CD4-positive, CD25-positive, alpha-beta regulatory T cell (primary cell): Measurements from ENCODE around the gene EXOC3L1. TPM values are rescaled to one million over a fixed set of nuclear protein-coding genes. Genes with fewer than 3 reads are reported as not detected.
A peak's percentile ranks its signal among the peaks of the same experiment; 100 is the strongest.

Experiments
- ATAC-seq, 2 donors: fragments of 150-1000 bp; cut with Tn5 transposase; one replicate each; pipeline ENCODE4 v1.10.0; 2021; ENCODE audit warnings: low read depth in 2 of 2, moderate number of reproducible peaks in 2 of 2, moderate library complexity in 1 of 2
- DNase-seq, 3 donors: peaks; one replicate each; pipeline versions ENCODE4 v3.0.0 to v3.0.0-alpha.2; 2012 to 2022; ENCODE audit warnings: mixed read lengths in 1 of 3
- H3K27ac ChIP-seq: one replicate; pipeline ENCODE4 v1.7.0; 2013; ENCODE audit warnings: mild to moderate bottlenecking, low read length; ENCODE audit not compliant: insufficient read depth, poor library complexity, severe bottlenecking
- H3K27me3 ChIP-seq: one replicate; pipeline ENCODE4 v1.7.0; 2013; ENCODE audit warnings: low read length; ENCODE audit not compliant: control insufficient read depth, insufficient read depth
- H3K36me3 ChIP-seq: one replicate; pipeline ENCODE4 v1.7.0; 2013; ENCODE audit warnings: mild to moderate bottlenecking, low read length, moderate library complexity; ENCODE audit not compliant: control insufficient read depth, insufficient read depth
- H3K4me1 ChIP-seq: 2 replicates; pipeline ENCODE4 v1.7.0; 2013; ENCODE audit warnings: mild to moderate bottlenecking, low read length; ENCODE audit not compliant: insufficient read depth, control insufficient read depth, poor library complexity, severe bottlenecking
- H3K4me3 ChIP-seq: one replicate; pipeline ENCODE4 v1.7.0; 2013; ENCODE audit warnings: low read depth, mild to moderate bottlenecking, low read length, moderate library complexity
- H3K9me3 ChIP-seq, 2 experiments: 1 replicate in 1 of 2; 2 replicates in 1 of 2; pipeline ENCODE4 v1.7.0; 2013; ENCODE audit warnings: low read length in 2 of 2, mild to moderate bottlenecking in 1 of 2, moderate library complexity in 1 of 2; ENCODE audit not compliant: control insufficient read depth in 2 of 2
- H3K27ac Mint-ChIP-seq, 3 donors: one replicate each; pipeline ENCODE4 v1.8.0; 2020 to 2022; ENCODE audit warnings: mild to moderate bottlenecking in 3 of 3, mixed read lengths in 3 of 3, moderate library complexity in 2 of 3
- H3K27me3 Mint-ChIP-seq: one replicate; pipeline ENCODE4 v1.8.0; 2022; ENCODE audit warnings: mild to moderate bottlenecking, mixed read lengths
- H3K36me3 Mint-ChIP-seq: one replicate; pipeline ENCODE4 v1.8.0; 2020; ENCODE audit warnings: mixed read lengths
- H3K4me1 Mint-ChIP-seq, 4 donors: one replicate each; pipeline ENCODE4 v1.8.0; 2020 to 2022; ENCODE audit warnings: mixed read lengths in 4 of 4, mild to moderate bottlenecking in 1 of 4
- H3K4me3 Mint-ChIP-seq, 4 donors: one replicate each; pipeline ENCODE4 v1.8.0; 2020 to 2022; ENCODE audit warnings: mild to moderate bottlenecking in 4 of 4, mixed read lengths in 4 of 4, moderate library complexity in 3 of 4
- H3K9me3 Mint-ChIP-seq, 7 donors: one replicate each; pipeline ENCODE4 v1.8.0; 2020 to 2022; ENCODE audit warnings: mixed read lengths in 7 of 7, mild to moderate bottlenecking in 3 of 7, moderate library complexity in 2 of 7
- polyA plus RNA-seq, 4 donors: library from polyadenylated mRNA; unstranded; fragments of 300-500 nt; fragmentation: Illumina TruSeq; gene quantifications; one replicate each; pipeline ENCODE4 v1.2.3, GENCODE V29; 2021
- total RNA-seq: library from RNA; stranded (reverse); gene quantifications from one replicate; pipeline ENCODE4 v1.2.3, GENCODE V29; 2022

The EXOC3L1 gene
- total and polyA plus RNA-seq, 5 donors from 2014 or later = 0.25 to 0.86 (median 0.35) TPM; not detected in 2

DNA sequence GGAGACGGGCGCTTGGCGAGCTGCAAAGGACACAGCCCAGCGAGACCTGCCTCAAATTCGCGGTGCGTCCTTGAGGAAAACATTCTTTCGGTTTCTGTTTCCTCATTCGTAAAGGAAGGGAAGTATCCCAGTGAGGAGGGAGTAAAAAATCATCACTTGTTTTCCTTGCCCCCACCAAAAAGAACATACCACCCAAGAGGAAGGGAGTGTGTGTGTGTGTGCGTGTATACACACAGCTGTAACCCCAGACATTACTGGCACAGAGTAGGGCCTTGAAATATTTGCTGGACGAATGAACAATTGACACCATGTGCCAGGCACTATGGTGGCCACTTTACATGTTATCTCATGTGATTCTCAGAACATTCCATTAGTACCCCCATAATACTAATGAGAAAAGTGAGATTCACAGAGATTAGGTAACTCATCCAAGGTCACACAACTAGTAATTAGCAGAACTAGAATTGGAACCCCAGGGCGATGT, 4.2 kb downstream of the EXOC3L1 start:
- no peak overlapping the region for H3K4me3 ChIP-seq
- peak overlapping the region in 2 of 3 donors; percentile 82 to 93 for H3K27ac Mint-ChIP-seq
- H3K9me3 ChIP-seq = no peaks in the 10 kb centered on the region
- peaks cover 3% of the 10 kb centered on the region for H3K27me3 ChIP-seq
- peaks cover 4 to 17% (median 7%) of the 10 kb centered on the region in 4 donors for H3K4me1 Mint-ChIP-seq
- no peak for DNase-seq
- H3K27ac ChIP-seq = no peak overlapping the region
- H3K27me3 Mint-ChIP-seq = peaks cover 10% of the 10 kb centered on the region
- ATAC-seq = no peak
- H3K9me3 Mint-ChIP-seq = no peaks in the 10 kb centered on the region
- no peaks in the 10 kb centered on the region for H3K36me3 Mint-ChIP-seq
- peak overlapping the region in 3 of 4 donors; percentile 88 to 94 (median 92) for H3K4me3 Mint-ChIP-seq
- H3K4me1 ChIP-seq = peaks cover 18% of the 10 kb centered on the region
- H3K36me3 ChIP-seq = no peaks in the 10 kb centered on the region

DNA sequence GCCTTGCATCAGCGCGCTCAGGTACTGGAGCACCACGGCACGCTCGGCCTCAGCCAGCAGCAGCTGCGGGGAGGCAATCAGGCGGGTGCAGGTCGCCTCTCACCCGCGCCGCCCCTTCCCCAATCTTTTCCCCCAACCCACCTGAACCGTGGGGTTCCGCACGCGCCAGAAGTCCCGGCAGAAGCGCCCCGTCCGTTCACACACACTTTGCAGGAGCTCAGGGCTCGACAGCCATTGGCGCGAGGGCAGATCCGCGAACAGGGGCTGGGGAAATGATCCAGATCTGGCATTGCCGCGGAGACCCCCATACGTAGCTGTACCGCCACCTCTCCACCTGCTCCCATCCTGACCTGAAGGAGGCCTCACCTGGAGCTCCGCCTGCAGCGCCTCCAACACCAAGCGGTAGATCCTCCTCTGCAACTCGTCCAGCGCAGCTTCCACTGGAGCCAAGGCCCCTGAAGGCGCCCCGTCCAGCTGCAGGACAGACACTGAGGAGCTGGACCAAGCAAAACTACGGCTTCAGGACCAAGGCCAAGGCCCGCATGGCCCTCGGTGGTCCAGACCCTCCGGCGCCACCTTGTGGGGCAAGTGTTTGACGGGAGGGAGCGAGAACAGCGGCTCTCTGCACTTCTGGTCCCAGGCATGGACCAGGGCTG, 4.8 kb downstream of the EXOC3L1 start:
- H3K27me3 ChIP-seq = peaks cover 3% of the 10 kb centered on the region
- Mint-ChIP-seq H3K4me1 (peaks cover 4 to 17% (median 7%) of the 10 kb centered on the region in 4 donors), H3K27ac (peak overlapping the region in 2 of 3 donors; percentile 82 to 93), H3K36me3 (no peaks in the 10 kb centered on the region), H3K4me3 (peak overlapping the region in 3 of 4 donors; percentile 88 to 94 (median 92)), H3K9me3 (no peaks in the 10 kb centered on the region), H3K27me3 (peaks cover 10% of the 10 kb centered on the region)
- DNase-seq (peak; percentile 71 to 79 (median 74)), ATAC-seq (no peak)
- peaks cover 18% of the 10 kb centered on the region for H3K4me1 ChIP-seq
- no peaks in the 10 kb centered on the region for H3K9me3 ChIP-seq
- H3K27ac ChIP-seq = no peak overlapping the region
- no peak overlapping the region for H3K4me3 ChIP-seq
- no peaks in the 10 kb centered on the region for H3K36me3 ChIP-seq

DNA sequence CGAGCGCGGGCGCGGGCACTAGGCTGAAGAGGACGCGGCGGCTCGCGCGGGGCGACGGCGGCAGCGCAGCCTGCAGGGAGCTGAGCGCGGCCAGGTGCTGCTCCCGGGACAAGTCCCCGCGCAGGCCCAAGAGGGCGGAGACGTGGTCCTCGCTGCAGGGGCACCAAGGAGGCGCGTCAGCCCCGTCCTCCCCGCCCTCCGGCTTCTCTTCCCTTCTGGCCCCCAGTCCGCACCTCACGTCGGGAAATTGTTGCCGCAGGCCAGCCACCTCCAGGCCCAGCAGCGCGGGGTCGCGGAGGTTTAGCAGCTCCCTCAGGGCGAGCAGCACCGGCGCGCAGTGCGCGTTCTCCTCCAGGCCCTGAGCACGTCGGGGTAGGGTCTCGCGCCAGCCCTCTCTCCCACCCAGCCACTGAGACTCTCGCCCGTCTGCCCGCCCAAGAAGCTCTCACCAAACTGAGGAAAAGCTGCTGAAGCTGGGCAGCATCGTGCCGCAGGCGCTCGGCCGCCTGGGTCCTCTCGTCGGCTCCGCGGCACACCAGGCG, 5.4 kb downstream of the EXOC3L1 start:
- Mint-ChIP-seq H3K27ac (peak overlapping the region in 1 of 3 donors; percentile 74), H3K36me3 (no peaks in the 10 kb centered on the region), H3K9me3 (no peaks in the 10 kb centered on the region), H3K4me1 (peaks cover 4 to 17% (median 7%) of the 10 kb centered on the region in 4 donors), H3K4me3 (peak overlapping the region in 3 of 4 donors; percentile 88 to 94 (median 92)), H3K27me3 (peaks cover 10% of the 10 kb centered on the region)
- peak overlapping the region; percentile 77 for H3K4me3 ChIP-seq
- H3K9me3 ChIP-seq = no peaks in the 10 kb centered on the region
- no peak for ATAC-seq
- no peak for DNase-seq
- peak overlapping the region; percentile 94 for H3K27ac ChIP-seq
- peaks cover 3% of the 10 kb centered on the region for H3K27me3 ChIP-seq
- no peaks in the 10 kb centered on the region for H3K36me3 ChIP-seq
- H3K4me1 ChIP-seq = peaks cover 18% of the 10 kb centered on the region

DNA sequence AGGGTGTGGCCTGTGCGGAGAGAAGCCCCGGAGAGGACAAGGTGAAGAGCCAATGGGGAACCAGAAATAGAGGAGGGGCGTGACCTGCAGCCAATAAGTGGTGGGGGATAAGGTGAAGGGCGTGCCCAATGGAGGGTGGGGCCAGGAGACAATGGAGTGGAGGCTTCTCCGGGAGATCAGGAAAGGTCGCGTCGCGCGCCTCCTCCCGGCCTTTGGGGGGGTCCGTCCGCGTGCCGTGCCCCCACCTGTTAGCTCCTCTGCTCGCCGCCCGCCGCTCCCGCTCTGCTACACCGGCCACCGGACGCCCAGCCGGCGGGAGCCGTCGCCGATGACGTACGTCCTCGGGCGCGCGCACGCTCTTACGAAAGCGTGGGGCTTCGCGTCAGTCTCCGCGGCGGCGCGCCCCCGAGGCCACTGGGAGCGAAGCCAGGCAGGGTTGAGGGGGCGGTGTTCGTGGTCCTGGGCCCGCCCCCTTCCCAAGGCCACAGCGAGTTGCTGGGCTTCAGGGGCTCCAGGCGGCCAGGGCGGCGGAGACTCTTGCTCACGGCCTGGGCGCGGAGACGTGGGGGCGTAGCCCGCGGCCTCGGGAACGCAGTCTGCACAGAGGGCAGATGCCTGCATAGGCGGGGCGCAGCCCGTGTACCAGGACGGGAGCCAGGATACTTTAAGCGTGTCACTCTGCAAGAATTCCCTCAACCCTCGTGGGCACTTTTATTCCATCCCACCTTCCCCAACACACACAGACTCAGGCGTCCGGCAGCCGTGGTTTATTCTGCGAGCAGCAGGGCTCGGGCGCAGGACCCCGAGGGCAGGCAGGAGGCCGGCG, 6.1 kb downstream of the EXOC3L1 start, which contains the start of gene MATCAP1:
Gene MATCAP1 (minus strand): TSS at position 337 of the 826 bp plus-strand sequence. CDS start 3,353 bp downstream, outside the sequence.
- H3K27me3 Mint-ChIP-seq = peaks cover 10% of the 10 kb centered on the region
- peak within 1 kb of the TSS in 1 of 3 donors; percentile 74 for H3K27ac Mint-ChIP-seq
- Histone ChIP-seq H3K27ac (peak within 1 kb of the TSS; percentile 94), H3K27me3 (peaks cover 3% of the 10 kb centered on the region), H3K4me1 (peaks cover 19% of the 10 kb centered on the region), H3K9me3 (no peaks in the 10 kb centered on the region), H3K4me3 (peak within 1 kb of the TSS; percentile 77), H3K36me3 (no peaks in the 10 kb centered on the region)
- H3K36me3 Mint-ChIP-seq = no peaks in the 10 kb centered on the region
- DNase-seq (peak; percentile 92 to 99 (median 96)), ATAC-seq (peak; percentile 94 to 95)
- H3K4me3 Mint-ChIP-seq = peak within 1 kb of the TSS in 3 of 4 donors; percentile 88 to 94 (median 92)
- H3K9me3 Mint-ChIP-seq = no peaks in the 10 kb centered on the region
- H3K4me1 Mint-ChIP-seq = peaks cover 4 to 18% (median 9%) of the 10 kb centered on the region in 4 donors

DNA sequence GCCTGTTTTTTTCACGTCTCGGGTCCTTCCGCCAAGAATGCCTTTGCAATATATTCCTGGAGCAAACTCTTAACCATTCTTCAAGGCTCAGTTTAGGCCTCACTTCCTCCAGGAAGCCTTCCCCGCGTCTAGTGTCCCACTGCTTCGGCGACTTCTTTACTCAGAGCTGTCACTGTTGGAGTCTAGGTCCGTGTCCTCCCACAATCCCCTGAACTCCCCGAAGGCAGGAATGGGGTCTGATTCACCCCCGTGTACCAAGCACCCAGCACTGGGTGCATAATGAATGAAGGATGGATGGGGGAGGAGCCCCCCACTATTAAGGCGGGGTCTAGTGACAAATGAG, 6.7 kb downstream of the EXOC3L1 start:
- H3K4me3 Mint-ChIP-seq = no peak overlapping the region
- H3K36me3 ChIP-seq = no peaks in the 10 kb centered on the region
- H3K4me3 ChIP-seq = peak overlapping the region; percentile 73
- peaks cover 25% of the 10 kb centered on the region for H3K4me1 ChIP-seq
- peaks cover 4 to 23% (median 11%) of the 10 kb centered on the region in 4 donors for H3K4me1 Mint-ChIP-seq
- no peaks in the 10 kb centered on the region for H3K9me3 Mint-ChIP-seq
- H3K36me3 Mint-ChIP-seq = no peaks in the 10 kb centered on the region
- H3K9me3 ChIP-seq = no peaks in the 10 kb centered on the region
- no peak overlapping the region for H3K27ac Mint-ChIP-seq
- H3K27me3 Mint-ChIP-seq = peaks cover 10% of the 10 kb centered on the region
- DNase-seq = no peak
- ATAC-seq = no peak
- H3K27ac ChIP-seq = peak overlapping the region; percentile 94
- H3K27me3 ChIP-seq = peaks cover 3% of the 10 kb centered on the region

DNA sequence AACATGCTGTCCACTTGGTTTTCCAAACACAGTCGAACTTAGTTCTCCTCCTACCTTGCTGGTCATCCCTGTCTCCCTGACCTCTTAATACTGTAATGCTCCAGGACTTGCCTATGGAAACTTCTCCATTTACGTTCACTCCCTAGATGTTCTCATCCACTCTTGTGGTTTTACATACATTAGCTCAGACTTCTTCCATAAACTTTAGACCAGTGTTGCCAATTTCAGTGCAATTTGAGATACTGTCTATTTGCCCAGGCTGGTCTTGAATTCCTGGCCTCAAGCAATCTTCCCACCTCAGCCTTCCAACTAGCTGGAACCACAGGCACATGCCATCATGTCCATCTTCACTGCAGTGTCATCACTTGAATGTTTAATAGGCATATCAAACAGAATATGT, 7.6 kb downstream of the EXOC3L1 start:
- Histone ChIP-seq H3K27me3 (peaks cover 3% of the 10 kb centered on the region), H3K27ac (no peak overlapping the region), H3K4me3 (no peak overlapping the region), H3K4me1 (peaks cover 31% of the 10 kb centered on the region), H3K36me3 (no peaks in the 10 kb centered on the region), H3K9me3 (no peaks in the 10 kb centered on the region)
- no peaks in the 10 kb centered on the region for H3K36me3 Mint-ChIP-seq
- no peak for DNase-seq
- H3K4me1 Mint-ChIP-seq = peaks cover 4 to 23% (median 13%) of the 10 kb centered on the region in 4 donors
- no peak overlapping the region for H3K4me3 Mint-ChIP-seq
- ATAC-seq = no peak
- H3K27ac Mint-ChIP-seq = no peak overlapping the region
- peaks cover 0 to 1% (median 0%) of the 10 kb centered on the region in 7 donors for H3K9me3 Mint-ChIP-seq
- peaks cover 15% of the 10 kb centered on the region for H3K27me3 Mint-ChIP-seq

DNA sequence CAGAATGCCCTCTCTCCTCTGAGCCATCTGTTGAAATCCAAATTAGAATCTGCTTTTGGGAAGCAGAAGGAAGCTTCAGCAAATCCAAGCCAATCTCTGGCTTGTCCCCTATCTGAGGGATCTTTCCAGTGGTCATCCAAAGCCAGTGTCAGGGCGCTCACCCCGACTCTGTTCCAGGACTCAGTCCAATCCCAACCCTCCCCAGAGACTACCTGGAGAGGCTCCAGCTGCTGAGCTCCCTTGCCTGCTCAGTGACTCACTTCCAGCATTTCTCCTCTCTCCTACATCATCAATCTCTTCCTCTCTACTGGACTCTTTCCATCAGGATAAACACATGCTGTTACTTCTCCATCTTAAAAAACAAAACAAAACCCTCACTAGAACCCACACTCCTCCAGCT, 8.6 kb downstream of the EXOC3L1 start:
- Mint-ChIP-seq H3K36me3 (no peaks in the 10 kb centered on the region), H3K27ac (no peak overlapping the region), H3K9me3 (peaks cover 0 to 2% (median 0%) of the 10 kb centered on the region in 7 donors), H3K4me3 (no peak overlapping the region), H3K4me1 (peaks cover 4 to 23% (median 13%) of the 10 kb centered on the region in 4 donors), H3K27me3 (peaks cover 19% of the 10 kb centered on the region)
- no peak overlapping the region for H3K27ac ChIP-seq
- no peaks in the 10 kb centered on the region for H3K36me3 ChIP-seq
- ATAC-seq (no peak), DNase-seq (no peak)
- no peaks in the 10 kb centered on the region for H3K9me3 ChIP-seq
- H3K4me1 ChIP-seq = peaks cover 31% of the 10 kb centered on the region
- H3K27me3 ChIP-seq = peaks cover 1% of the 10 kb centered on the region
- no peak overlapping the region for H3K4me3 ChIP-seq
